H9 (cell line): Measurements from ENCODE around the gene OR2S2. TPM values are rescaled to one million over a fixed set of nuclear protein-coding genes. Genes with fewer than 3 reads are reported as not detected.

Experiments used
- DNase-seq: peaks from one replicate; pipeline ENCODE4 v3.0.0-alpha.2; 2017
- H2AFZ ChIP-seq: one replicate; pipeline ENCODE4 v1.6.1; 2013; ENCODE audit warnings: mild to moderate bottlenecking, low read length, control low read depth, moderate library complexity
- H2AK5ac ChIP-seq: 2 replicates; pipeline ENCODE4 v1.6.1; 2013; ENCODE audit warnings: low read length, control low read depth, mixed read lengths; ENCODE audit not compliant: insufficient read length
- H2BK120ac ChIP-seq: one replicate; pipeline ENCODE4 v1.6.1; 2013; ENCODE audit warnings: low read depth, mild to moderate bottlenecking, low read length, control low read depth, inconsistent platforms; ENCODE audit not compliant: poor library complexity, severe bottlenecking
- H2BK12ac ChIP-seq: 2 replicates; pipeline ENCODE4 v1.6.1; 2013; ENCODE audit warnings: low read length, control low read depth, mixed read lengths, low read depth; ENCODE audit not compliant: insufficient read length
- H2BK15ac ChIP-seq: 2 replicates; pipeline ENCODE4 v1.6.1; 2013; ENCODE audit warnings: low read depth, low read length, control low read depth
- H2BK20ac ChIP-seq: one replicate; pipeline ENCODE4 v1.6.1; 2013; ENCODE audit warnings: low read depth, mild to moderate bottlenecking, low read length, control low read depth, inconsistent platforms; ENCODE audit not compliant: poor library complexity, severe bottlenecking
- H2BK5ac ChIP-seq: 2 replicates; pipeline ENCODE4 v1.6.1; 2013; ENCODE audit warnings: low read length, control low read depth, mixed read lengths; ENCODE audit not compliant: insufficient read length
- H3K14ac ChIP-seq: 2 replicates; pipeline ENCODE4 v1.6.1; 2013; ENCODE audit warnings: low read length, control low read depth; ENCODE audit not compliant: insufficient read depth
- H3K18ac ChIP-seq: 2 replicates; pipeline ENCODE4 v1.6.1; 2013; ENCODE audit warnings: low read depth, mild to moderate bottlenecking, mixed read lengths, low read length, control low read depth; ENCODE audit not compliant: insufficient read length
- H3K23ac ChIP-seq: 2 replicates; pipeline ENCODE4 v1.6.1; 2013; ENCODE audit warnings: low read length, control low read depth, mixed read lengths, low read depth; ENCODE audit not compliant: insufficient read length
- H3K23me2 ChIP-seq: 2 replicates; pipeline ENCODE4 v1.6.1; 2013; ENCODE audit warnings: low read depth, mild to moderate bottlenecking, mixed read lengths, low read length, control low read depth; ENCODE audit not compliant: insufficient read length, poor library complexity, severe bottlenecking
- H3K27ac ChIP-seq: 2 replicates; pipeline ENCODE4 v1.5.1; 2013; ENCODE audit warnings: low read length, control low read depth, mixed read lengths, low read depth; ENCODE audit not compliant: insufficient read length
- H3K27me3 ChIP-seq: 2 replicates; pipeline ENCODE4 v1.6.1; 2013; ENCODE audit warnings: low read length, control low read depth, inconsistent platforms; ENCODE audit not compliant: insufficient read depth
- H3K4ac ChIP-seq: 2 replicates; pipeline ENCODE4 v1.6.1; 2013; ENCODE audit warnings: low read depth, mild to moderate bottlenecking, control low read depth, inconsistent platforms, low read length, moderate library complexity
- H3K4me1 ChIP-seq: 2 replicates; pipeline ENCODE4 v1.6.1; 2013; ENCODE audit warnings: low read length, control low read depth, inconsistent platforms; ENCODE audit not compliant: insufficient read depth
- H3K4me2 ChIP-seq: 2 replicates; pipeline ENCODE4 v1.6.1; 2013; ENCODE audit warnings: low read length, control low read depth, mixed read lengths; ENCODE audit not compliant: insufficient read length, insufficient read depth
- H3K56ac ChIP-seq: 2 replicates; pipeline ENCODE4 v1.6.1; 2013; ENCODE audit warnings: low read depth, mild to moderate bottlenecking, mixed read lengths, low read length, control low read depth; ENCODE audit not compliant: insufficient read length
- H3K79me1 ChIP-seq: 2 replicates; pipeline ENCODE4 v1.6.1; 2013; ENCODE audit warnings: low read depth, mild to moderate bottlenecking, moderate library complexity, low read length, control low read depth, inconsistent platforms; ENCODE audit not compliant: insufficient read depth, poor library complexity, severe bottlenecking
- H3K79me2 ChIP-seq: 2 replicates; pipeline ENCODE4 v1.6.1; 2013; ENCODE audit warnings: low read length, control low read depth, inconsistent platforms; ENCODE audit not compliant: insufficient read depth
- H3K9ac ChIP-seq: 2 replicates; pipeline ENCODE4 v1.6.1; 2013; ENCODE audit warnings: low read length, control low read depth, mixed read lengths; ENCODE audit not compliant: insufficient read length; ENCODE audit errors: extremely low read depth
- H3K9me3 ChIP-seq: one replicate; pipeline ENCODE4 v1.6.1; 2013; ENCODE audit warnings: low read depth, low read length, inconsistent platforms; ENCODE audit not compliant: control insufficient read depth
- H3T11ph ChIP-seq: one replicate; pipeline ENCODE4 v1.6.1; 2013; ENCODE audit warnings: mild to moderate bottlenecking, low read length, control low read depth, inconsistent platforms
- H4K20me1 ChIP-seq: one replicate; pipeline ENCODE4 v1.6.1; 2013; ENCODE audit not compliant: control insufficient read depth, insufficient read length, insufficient read depth
- H4K5ac ChIP-seq: 2 replicates; pipeline ENCODE4 v1.6.1; 2013; ENCODE audit warnings: low read depth, mild to moderate bottlenecking, mixed read lengths, low read length, control low read depth; ENCODE audit not compliant: insufficient read length
- H4K8ac ChIP-seq: replicated peaks from 2 replicates; pipeline ENCODE4 v1.6.1; 2013; ENCODE audit warnings: low read length, control low read depth, mixed read lengths, low read depth; ENCODE audit not compliant: insufficient read length
- H4K91ac ChIP-seq: 2 replicates; pipeline ENCODE4 v1.6.1; 2013; ENCODE audit warnings: low read depth, mild to moderate bottlenecking, moderate library complexity, mixed read lengths, low read length, control low read depth; ENCODE audit not compliant: insufficient read length
- H3K27ac Mint-ChIP-seq, 3 experiments: 2 replicates in 2 of 3; 3 replicates in 1 of 3; pipeline ENCODE4 v1.8.0; 2020 to 2021; ENCODE audit warnings: mixed read lengths in 3 of 3, mild to moderate bottlenecking in 1 of 3, moderate library complexity in 1 of 3
- H3K27me3 Mint-ChIP-seq: 2 replicates; pipeline ENCODE4 v1.8.0; 2021; ENCODE audit warnings: low read depth, mild to moderate bottlenecking, moderate library complexity, mixed read lengths
- H3K36me3 Mint-ChIP-seq, 3 experiments: 2 replicates in 2 of 3; 3 replicates in 1 of 3; pipeline ENCODE4 v1.8.0; 2020 to 2021; ENCODE audit warnings: low read depth in 3 of 3, mixed read lengths in 3 of 3; ENCODE audit not compliant: insufficient read depth in 1 of 3
- H3K4me1 Mint-ChIP-seq, 2 experiments: 2 replicates each; pipeline ENCODE4 v1.8.0; 2020; ENCODE audit warnings: mixed read lengths in 2 of 2
- H3K4me3 Mint-ChIP-seq, 2 experiments: 2 replicates in 1 of 2; 3 replicates in 1 of 2; pipeline ENCODE4 v1.8.0; 2020 to 2021; ENCODE audit warnings: mild to moderate bottlenecking in 2 of 2, mixed read lengths in 2 of 2, moderate library complexity in 1 of 2
- H3K9me3 Mint-ChIP-seq, 2 experiments: 2 replicates in 1 of 2; 3 replicates in 1 of 2; pipeline ENCODE4 v1.8.0; 2020; ENCODE audit warnings: mild to moderate bottlenecking in 2 of 2, mixed read lengths in 2 of 2, moderate library complexity in 1 of 2
- CTCF ChIP-seq: fragments of 200-600 bp; sonication (generic); conservative IDR thresholded peaks from 3 replicates; pipeline ENCODE4 v1.8.0; 2021; ENCODE audit warnings: antibody characterized with exemption, mild to moderate bottlenecking
- WGBS: extraction: QIAGEN DNeasy Blood & Tissue Kit; methylation state at CpG from one replicate; pipeline ENCODE4 v1.1.7; 2013; ENCODE audit warnings: missing lambda C conversion rate, low lambda C conversion rate, mixed read lengths; ENCODE audit not compliant: insufficient read length; ENCODE audit errors: extremely low coverage; 5-methylcytosine and 5-hydroxymethylcytosine counted together
- total RNA-seq: library from RNA; stranded (reverse); gene quantifications from 2 replicates; pipeline ENCODE4 v1.2.1, GENCODE V29; 2021

The OR2S2 gene
- total RNA-seq, 1 experiment from 2014 or later = not detected

GRCh38 chr9:35933550-35934067, 24.3 kb downstream of the OR2S2 start:
- peaks cover 14% of the 10 kb centered on the region for H3K27me3 Mint-ChIP-seq
- no peak overlapping the region for H3K4me3 Mint-ChIP-seq
- Histone ChIP-seq H3K14ac (no peak overlapping the region), H3K27me3 (no peaks in the 10 kb centered on the region), H2BK12ac (no peak overlapping the region), H2BK5ac (no peak overlapping the region), H4K20me1 (no peaks in the 10 kb centered on the region), H2BK120ac (no peak overlapping the region), H3K79me1 (no peaks in the 10 kb centered on the region), H3K9ac (no peak overlapping the region), H3K56ac (no peak overlapping the region), H4K5ac (no peak overlapping the region), H3K4me2 (no peak overlapping the region), H3K18ac (no peak overlapping the region), H3K27ac (no peak overlapping the region), H3T11ph (no peak overlapping the region), H3K4me1 (no peaks in the 10 kb centered on the region), H2AFZ (no peak overlapping the region), H4K91ac (no peak overlapping the region), H2BK20ac (no peak overlapping the region), H3K23me2 (no peaks in the 10 kb centered on the region), H3K23ac (no peak overlapping the region), H2BK15ac (no peak overlapping the region), H3K4ac (no peak overlapping the region), H4K8ac (no peak overlapping the region), H3K79me2 (no peaks in the 10 kb centered on the region), H3K9me3 (no peaks in the 10 kb centered on the region), H2AK5ac (no peak overlapping the region)
- H3K9me3 Mint-ChIP-seq = 0 out of 5 replicates have a peak, but pooled peaks cover 0 to 3% of the 10 kb centered on the region in 2 experiments
- H3K4me1 Mint-ChIP-seq = no peaks in the 10 kb centered on the region
- no peak overlapping the region for H3K27ac Mint-ChIP-seq
- no peaks in the 10 kb centered on the region for H3K36me3 Mint-ChIP-seq
- no CpG with 5 or more reads among the region's 4 CpGs for WGBS
- TF ChIP-seq CTCF = no peak
- no peak for DNase-seq
